IMR-90 (cell line): ENCODE measurements around the gene DNAI2.

Experiments used
- MXI1 ChIP-seq: IDR thresholded peaks from 2 replicates; pipeline ENCODE4 v1.6.1; 2012; ENCODE audit warnings: low read depth, mild to moderate bottlenecking, low read length, moderate library complexity, borderline replicate concordance
- RAD21 ChIP-seq: IDR thresholded peaks from 2 replicates; pipeline ENCODE4 v1.6.1; 2012; ENCODE audit warnings: low read length, improper control_type of control experiment
- TF ChIP-seq, protein P1 (sequence below): conservative IDR thresholded peaks from 2 replicates; pipeline ENCODE4 v1.5.1; 2012; ENCODE audit warnings: mild to moderate bottlenecking, low read depth, low read length, improper control_type of control experiment

DNA sequence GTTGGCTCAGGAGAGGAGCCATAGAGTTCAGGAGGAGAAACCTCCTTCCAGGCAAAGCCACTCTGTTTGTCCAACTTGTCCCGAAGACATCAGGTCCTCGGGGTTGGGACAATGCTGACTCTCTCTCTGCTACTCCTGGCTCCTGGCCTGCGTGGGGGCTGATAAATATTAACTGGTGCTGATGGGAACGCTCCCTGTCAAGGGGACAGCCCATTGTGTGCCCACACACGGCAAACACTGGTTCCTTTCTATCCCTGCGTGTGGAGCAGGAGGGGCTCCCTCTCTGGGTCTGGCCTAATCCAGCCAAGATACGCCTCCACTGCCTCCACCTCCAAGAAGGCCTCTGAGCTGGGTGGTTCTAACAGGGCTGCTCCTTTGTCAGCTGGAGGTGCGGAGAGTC, 56.4 kb downstream of the DNAI2 start:
- TF ChIP-seq MXI1 (no peak), RAD21 (no peak)
- TF ChIP-seq, protein P1, sequence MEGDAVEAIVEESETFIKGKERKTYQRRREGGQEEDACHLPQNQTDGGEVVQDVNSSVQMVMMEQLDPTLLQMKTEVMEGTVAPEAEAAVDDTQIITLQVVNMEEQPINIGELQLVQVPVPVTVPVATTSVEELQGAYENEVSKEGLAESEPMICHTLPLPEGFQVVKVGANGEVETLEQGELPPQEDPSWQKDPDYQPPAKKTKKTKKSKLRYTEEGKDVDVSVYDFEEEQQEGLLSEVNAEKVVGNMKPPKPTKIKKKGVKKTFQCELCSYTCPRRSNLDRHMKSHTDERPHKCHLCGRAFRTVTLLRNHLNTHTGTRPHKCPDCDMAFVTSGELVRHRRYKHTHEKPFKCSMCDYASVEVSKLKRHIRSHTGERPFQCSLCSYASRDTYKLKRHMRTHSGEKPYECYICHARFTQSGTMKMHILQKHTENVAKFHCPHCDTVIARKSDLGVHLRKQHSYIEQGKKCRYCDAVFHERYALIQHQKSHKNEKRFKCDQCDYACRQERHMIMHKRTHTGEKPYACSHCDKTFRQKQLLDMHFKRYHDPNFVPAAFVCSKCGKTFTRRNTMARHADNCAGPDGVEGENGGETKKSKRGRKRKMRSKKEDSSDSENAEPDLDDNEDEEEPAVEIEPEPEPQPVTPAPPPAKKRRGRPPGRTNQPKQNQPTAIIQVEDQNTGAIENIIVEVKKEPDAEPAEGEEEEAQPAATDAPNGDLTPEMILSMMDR: no peak
